ENCODE results near the gene TNRC6C.
A peak's percentile ranks its signal among the peaks of the same experiment; 100 is the strongest.
"Not testable (repeated sequence)": the region's sequence is repeated elsewhere in the genome, so short reads cannot be mapped to it uniquely, and the experiment has no call there.

TNRC6C gene

DNA sequence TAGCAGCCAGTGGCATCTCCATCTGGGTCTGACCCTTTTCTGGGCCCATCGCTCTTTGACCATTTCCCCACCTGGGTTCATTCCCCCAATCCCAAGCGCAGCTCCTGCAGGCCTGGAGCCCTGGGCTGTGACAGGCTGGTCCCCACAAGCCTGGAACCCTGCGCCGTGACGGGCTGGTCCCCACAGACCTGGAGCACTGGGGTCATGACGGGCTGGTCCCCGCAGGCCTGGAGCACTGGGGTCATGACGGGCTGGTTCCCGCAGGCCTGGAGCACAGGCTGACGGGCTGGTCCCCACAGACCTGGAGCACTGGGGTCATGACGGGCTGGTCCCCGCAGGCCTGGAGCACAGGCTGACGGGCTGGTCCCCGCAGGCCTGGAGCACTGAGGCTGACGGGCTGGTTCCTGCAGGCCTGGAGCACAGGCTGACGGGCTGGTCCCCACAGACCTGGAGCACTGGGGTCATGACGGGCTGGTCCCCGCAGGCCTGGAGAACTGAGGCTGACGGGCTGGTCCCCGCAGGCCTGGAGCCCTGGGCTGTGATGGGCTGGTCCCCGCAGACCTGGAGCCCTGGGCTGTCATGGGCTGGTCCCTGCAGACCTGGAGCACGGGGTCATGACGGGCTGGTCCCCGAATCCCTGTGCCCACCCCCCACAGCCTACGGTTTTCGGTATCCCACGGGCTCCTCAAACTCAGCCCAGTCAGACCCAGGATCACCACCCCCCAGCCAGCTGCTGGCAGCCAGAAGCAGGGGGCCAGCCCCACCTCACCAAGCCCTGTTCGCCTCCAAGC is 153.4 kb downstream of the TNRC6C start:
- DNase-seq (ENCODE audit: low read depth in 2 of 2): no peak

DNA sequence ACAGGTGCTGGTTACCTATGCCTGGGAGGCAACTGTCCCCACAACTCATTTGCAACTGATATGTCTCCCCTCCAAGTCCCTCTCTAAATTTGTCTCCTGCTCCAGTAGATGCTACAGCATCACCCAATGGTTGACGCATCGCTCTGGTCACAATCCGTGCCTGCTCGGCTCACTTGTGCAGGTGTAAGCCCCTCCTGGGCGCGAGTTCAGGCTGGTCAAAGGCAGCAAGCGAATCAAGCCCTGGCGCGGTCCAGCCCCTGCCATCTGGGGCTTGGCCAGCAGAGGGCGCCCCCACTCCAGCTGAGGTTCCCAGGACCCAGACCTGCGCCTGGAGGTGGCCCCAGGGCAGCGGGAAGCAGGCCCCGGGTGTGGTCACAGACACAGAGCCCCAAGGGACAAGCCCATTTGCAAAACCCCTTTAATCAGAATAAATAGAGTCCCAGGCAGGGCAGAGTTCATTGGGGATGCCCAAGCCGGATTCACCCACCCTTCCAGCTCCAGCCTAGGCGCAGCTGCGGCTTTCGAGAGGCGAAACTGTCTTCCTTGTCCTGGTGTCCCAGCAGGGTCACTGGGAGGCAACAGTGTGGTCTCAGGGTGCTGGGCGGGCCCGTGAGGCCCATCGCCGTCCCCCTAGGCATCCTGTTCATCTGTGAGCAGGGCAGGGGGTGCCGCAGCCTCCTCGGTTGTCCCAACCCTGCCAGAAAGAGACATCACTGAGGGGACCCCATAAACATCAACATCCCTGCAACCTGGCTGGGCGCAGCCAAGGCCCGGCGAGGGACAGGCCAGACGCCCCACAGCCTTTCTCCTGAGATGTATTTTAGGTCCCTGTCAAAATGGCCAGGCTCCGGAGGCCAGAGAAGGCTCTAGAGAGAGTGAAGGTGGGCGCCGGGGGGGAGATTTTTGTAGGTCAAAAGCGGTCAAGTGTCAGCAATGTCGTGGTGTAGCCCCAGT is 154.3 kb downstream of the TNRC6C start:
- peak; percentile 69 to 81 for DNase-seq (ENCODE audit: low read depth in 2 of 2)

DNA sequence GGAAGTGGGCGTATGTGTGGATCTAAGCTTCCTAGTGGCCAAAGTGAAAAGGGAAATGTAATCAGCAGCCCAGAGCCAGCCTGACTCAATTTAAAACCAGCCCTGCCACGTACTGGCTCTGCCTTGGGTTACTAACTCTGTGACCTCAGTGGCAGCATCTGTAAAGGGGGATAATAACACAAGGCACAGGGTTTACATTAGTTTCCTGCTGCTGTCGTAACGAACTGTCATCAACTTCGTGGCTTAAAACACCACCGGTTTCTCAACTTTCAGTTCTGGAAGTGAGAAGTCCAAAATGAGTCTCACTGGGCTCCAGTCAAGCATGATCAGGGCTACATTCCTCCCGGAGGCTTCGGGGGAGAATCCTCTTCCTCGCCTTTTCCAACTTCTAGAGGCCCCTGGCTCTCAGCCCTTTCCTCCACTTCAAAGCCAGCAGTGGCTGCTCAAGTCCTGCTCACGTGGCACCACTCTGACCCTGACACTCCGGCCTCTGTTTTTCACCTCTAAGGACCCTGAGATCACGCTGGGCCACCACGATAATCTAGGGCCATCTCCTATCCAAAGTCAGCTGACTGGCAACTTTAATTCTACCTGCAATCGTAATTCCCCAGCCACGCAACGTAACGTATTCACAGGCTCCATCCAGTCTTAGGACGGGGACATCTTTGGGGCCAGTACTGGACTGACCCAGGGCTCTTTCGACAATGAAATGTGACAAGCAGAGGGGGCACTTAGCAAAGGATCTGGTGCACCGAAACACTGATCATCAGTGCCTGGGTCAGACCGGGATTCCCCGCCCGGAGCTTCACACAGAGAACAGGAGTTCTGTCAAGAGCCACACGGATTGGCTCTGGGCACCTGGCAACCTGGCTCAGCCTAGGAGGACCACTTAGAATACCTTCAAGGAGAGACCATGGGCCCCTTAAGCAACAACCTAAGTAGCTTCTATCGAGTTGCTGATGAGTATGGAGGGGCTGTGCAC is 155.6 kb downstream of the TNRC6C start:
- DNase-seq (ENCODE audit: low read depth in 2 of 2): no peak

DNA sequence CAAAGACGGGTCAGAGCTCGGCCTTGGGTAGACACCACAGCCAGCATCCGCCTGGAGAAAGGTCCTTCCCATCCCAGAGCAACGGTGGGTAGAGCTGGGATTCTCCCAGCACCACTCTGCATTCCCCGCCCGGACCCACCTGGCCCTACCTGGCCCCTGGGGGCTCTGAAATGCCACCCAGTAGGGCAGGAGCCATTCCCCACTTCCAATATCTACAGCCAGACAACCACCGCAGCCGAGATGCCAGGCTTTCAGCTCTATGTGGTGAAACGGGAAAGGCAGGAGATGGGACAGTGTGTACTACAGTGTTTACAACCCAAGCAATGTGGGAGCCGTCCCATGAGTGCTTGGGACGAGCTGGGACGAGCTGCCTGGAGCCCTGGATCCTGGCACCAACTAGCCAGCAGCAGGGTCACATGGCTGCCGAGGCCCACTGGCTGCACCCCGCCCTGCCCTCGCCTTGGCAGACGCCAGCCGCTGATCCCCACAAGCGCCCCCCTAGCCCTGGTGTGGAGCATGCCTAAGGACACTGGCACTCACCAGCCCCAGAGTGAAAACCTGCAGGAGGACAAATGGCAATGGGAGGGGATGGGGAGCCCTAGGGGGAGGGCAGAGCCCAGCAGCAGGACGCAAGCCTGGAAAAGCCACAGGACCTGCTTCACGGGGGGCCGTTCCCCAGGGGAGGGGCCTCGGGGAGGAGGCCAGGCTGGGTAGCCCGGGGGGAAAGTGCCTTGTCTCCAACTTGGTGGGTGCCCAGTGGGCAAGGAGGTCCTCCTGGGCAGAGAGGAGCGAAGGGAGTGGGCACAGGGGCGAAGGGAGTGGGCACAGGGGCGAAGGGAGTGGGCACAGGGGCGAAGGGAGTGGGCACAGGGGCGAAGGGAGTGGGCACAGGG is 156.6 kb downstream of the TNRC6C start:
- DNase-seq (ENCODE audit: low read depth in 2 of 2): no peak

DNA sequence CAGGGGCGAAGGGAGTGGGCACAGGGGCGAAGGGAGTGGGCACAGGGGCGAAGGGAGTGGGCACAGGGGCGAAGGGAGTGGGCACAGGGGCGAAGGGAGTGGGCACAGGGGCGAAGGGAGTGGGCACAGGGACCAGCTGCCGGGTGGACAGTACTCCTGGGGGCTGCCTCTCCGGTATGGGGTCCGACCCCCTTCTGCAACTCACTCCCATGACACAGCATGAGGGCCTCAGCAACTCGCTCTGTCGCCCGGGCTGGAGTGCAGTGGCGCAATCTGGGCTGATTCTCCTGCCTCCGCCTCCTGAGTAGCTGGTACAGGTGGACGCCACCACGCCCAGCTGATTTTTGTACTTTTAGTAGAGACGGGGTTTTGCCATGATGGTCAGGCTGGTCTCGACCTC is 157.3 kb downstream of the TNRC6C start:
- not testable (repeated sequence) for DNase-seq (ENCODE audit: low read depth in 2 of 2)

DNA sequence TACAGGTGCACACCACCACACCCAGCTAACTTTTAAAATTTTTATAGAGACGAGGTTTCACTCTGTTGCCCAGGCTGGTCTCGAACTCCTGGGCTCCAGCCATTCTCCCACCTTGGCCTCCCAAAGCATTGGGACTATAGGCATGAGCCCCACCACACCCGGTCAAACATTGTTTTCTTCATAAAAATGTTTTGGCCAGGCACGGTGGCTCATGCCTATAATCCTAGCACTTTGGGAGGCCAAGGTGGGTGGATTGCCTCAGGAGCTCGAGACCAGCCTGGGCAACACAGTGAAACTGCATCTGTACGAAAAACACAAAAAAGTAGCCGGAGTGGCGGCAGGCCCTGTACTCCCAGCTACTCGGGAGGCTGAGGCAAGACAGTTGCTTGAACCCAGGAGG is 157.9 kb downstream of the TNRC6C start:
- DNase-seq (ENCODE audit: low read depth in 2 of 2): no peak

DNA sequence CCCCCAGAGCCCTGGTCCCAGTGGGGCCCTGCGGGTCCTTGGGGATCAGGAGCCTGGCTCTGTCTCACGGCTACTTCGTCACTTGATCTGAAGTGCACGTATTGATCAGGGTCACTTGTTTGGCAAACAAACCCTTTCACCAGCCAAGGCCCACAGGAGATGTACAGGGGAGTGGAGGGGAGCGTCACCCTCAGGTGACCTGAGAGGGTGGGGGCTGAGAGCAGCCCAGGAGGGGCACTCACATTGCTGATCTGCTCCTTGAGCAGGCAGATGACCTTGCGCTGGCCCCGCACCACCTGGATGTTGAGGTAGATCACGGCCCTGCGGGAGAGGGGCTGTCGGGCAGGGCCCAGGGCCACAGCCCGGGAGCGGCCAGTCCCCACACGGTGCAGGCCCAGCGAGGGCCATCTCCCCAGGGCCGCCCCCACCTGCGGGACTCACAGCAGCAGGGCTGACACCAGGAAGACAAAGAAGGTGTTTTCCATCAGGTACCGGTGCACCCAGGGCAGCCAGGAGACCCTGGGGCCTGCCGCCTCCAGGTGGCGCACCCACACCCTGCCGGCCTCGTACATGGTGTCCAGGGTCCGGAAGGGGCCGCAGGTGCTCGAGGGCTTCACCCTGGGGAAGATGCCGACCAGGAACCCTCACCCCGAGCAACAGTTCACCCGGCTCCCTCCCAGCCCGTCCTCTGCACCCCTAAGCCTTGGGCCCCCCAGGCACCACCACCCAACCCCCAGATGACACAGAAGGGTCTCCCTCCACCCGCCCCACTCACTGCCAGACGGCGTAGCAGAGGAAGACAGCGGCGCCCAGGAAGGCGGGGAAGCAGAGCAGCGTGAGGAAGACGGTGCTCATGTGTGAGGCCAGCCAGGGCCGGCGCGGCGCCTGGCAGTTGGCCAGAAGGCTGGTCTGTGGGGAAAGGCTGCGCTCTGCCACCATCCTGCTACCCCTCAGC is 158.8 kb downstream of the TNRC6C start:
- no peak for DNase-seq (ENCODE audit: low read depth in 2 of 2)

DNA sequence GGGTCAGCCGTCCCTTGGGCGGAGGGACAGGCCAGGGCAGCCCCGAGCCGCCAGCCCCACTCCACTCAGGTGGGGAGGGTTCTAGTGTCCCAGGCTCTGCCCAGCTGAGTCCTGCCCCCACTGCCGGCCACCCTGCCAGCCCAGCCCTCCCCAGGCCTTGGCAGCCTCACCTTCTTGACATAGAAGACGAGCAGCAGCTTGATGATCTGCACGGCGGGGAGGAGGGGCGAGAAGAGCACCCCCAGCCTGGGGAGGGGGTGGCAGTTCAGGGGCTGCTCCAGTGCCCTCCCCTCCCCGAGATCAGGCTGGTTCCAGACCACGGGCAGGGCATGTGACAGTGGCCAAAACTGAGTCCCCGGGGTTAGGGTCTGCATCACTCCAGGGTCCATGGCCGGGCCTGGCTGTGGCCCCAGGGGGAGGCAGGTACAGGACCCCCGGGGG is 160.3 kb downstream of the TNRC6C start:
- DNase-seq (ENCODE audit: low read depth in 2 of 2): no peak

DNA sequence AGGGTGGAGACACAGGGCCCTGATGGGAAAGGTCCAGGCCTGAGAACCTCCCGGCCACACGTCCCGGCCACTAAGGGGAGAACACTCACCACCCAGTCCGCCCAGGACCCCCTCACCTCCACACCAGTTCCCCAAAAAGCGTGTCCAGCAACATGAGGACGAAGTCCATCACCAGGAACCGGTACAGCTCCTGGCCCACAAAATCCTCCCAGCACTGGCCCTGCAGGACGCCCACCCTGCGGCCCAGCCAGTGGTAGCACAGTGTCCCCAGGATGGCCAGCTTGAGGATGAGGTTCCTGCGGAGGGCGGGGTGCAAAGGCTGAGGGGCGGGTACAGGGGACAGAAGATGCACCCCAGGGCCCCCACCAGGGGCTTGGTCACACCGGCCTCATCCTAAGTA is 162.0 kb downstream of the TNRC6C start:
- no peak for DNase-seq (ENCODE audit: low read depth in 2 of 2)

DNA sequence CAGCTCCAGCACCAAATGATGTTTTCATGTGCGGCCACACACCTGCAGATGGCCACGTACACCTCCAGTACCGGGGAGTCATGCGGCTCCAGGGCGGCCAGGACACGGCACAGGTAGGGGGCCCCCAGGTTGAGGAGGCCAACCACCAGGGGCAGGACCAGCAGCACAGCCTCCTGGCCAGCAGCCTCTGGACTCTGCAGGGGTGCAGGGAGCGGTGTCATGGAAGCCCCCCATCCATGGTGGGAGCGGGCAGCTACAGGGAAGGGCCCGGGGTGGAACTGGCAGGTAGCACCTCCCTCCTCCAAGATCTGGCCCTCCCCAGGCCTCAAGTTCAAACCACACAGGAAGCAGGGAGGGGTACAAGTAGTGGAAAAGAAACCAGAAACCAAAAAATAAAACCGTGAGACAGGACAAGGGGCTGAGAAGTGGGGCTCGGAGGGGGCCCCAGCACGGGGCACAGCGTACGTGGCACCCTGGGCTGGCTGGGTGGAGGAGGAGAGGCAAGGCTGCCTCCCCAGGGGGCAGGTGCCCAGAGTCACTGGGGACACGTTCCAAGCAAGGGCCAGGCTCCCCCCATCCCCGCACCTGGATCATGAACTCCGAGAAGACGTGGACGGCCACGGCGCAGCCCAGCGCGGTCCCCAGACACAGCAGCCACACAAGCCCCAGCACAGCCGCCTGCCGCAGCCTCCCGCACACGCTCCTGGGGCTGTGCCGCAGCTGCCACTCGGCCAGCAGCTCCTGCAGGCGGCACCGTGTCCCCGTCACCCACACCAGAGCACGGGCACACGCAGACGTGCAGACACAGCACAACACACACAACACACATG is 162.7 kb downstream of the TNRC6C start:
- no peak for DNase-seq (ENCODE audit: low read depth in 2 of 2)

DNA sequence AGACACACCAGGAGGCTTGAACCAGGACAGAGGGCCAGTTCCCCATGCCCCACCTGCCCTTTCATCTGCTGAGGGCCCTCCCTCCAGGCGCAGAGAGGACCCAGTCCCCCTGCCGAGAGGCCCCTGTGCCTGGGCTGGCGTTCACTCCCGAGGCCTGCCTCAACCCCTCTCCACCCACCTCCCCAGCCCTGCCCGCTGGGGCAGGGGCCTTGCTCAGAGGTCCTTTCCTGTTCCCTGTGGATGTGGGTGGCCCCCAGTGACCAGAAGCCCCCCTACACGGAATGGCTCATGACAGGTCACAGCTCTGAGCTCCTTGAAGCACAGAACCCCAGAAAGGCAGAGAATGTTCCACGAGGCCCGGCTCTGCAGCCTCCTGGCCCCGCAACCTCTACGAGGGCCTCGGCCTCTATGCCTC is 163.3 kb downstream of the TNRC6C start:
- no peak for DNase-seq (ENCODE audit: low read depth in 2 of 2)

DNA sequence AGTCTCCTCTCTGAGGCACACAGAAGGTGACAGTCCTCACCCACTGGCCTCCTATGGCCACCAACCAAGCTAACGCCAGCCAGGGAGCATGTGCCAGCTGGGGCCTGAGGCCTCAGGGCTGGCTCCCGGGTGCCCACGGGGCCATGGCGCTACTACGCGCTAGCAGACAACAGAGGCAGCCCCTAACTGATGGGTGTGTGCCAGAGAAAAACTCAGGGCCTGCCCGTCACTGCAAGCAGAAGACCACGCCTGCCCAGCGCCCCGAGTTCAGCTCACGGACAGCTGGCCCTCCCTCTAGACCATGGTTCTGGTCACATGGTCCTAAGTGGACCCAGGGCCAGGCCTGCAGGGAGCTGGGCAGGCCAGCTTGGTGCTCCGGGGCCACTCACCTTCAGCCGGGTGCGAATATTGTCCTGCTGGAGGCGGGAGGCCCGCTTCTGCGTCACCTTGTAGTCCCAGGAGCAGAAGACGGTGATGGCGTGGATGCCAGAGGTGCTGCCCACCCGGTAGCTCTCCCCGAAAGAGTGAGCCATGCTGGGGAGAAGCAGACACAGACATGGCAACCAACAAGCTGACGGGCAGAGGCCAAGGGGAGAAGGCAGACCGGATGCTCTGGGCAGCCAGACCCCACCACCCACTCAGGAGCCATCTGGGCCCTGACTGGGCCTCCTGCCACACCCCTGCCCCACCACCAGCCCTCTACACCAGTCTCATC is 163.9 kb downstream of the TNRC6C start:
- DNase-seq (ENCODE audit: low read depth in 2 of 2): no peak

DNA sequence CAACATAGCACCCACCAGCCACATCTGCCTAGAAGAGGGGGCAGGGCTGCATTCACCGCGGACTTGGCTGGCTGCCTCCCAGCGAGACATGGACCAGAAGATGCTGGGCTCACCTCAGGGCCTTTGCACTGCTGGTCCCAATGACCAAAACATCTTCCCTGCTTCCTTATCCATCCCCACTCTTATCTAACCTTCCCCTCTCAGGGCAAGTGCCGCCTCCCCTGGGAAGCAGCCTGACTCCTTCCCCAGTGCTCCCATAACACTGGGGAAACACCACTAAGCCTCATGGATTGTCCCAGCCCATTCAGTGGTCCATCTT is 164.4 kb downstream of the TNRC6C start:
- no peak for DNase-seq (ENCODE audit: low read depth in 2 of 2)

DNA sequence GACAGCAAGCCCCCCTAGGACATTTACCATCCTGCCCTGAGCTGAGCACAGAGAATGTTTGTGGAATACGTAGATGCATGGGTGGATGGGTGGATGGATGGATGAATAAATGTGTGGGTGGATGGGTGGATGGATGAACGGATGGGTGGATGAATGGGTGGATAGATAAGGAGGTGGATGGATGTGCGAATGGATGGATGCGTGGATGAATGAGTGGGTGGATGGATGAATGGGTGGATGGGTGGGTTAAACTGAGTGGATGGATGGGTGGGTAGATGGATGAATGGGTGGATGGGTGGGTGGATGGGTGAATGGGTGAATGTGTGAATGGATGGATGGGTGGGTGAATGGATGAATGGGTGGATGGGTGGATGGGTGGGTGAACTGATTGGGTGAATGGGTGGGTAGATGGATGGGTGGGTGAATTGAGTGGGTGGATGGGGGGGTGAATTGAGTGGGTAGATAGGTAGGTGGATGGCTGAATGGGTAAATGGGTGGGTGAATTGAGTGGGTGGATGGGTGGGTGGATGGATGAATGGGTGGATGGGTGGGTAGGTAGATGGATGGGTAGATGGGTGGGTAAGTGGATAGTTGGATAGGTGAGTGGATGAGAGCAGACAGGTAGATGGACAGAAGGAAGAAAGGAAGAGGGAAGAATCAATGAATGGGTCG is 164.9 kb downstream of the TNRC6C start:
- DNase-seq (ENCODE audit: low read depth in 2 of 2): no peak

DNA sequence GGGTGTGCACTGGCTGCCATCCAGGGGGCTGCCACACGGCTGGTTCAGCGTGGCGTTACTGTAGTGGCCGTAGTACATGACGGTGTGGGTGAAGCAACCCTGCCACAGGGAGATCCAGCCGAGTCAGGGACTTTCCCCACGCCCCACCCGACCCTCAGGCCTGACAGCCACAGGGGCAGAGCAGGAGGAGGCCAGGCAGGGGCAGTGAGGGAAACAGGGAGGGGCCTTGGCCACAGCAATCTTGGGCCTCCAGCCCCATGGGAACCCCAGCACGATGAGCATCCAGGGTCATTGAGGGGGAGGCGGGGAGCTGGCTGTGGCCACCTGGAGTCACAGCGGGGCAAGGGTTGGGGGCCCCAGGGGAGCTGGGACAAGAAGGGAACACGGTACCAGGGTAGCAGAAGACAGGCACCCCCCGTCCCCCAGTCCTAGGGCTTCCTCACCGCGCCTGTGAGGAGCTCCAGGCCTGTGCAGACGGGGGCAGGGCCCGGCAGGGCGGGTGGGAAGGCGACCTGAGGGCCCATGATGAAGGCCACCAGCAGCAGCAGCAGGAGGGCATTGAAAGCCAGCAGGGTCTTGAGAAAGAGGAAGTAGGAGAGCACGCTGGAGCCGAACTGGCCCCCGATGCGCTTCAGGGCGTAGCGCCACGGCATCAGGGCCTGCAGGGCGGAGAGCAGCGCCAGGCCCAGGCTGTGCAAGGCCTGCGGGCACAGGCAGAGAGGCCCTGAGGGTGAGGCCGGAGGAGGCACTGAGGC is 165.8 kb downstream of the TNRC6C start:
- DNase-seq (ENCODE audit: low read depth in 2 of 2): no peak

DNA sequence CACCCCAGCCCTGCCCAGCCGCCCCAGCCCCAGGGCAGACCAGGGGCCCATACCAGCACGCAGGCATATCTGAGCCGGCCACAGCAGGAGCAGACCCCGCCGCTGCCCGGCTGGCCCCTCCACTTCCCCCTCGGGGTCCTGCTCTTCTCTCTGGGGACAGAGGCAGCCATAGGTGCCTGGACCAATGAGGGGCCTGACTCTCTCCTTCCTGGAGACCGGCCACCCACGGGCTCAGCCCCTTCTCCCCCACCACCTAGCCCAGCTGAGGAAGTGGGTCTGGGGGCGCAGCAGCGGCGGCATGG is 166.3 kb downstream of the TNRC6C start:
- DNase-seq (ENCODE audit: low read depth in 2 of 2): no peak

Measured in activated CD4-positive, alpha-beta T cell treated with anti-CD3 and anti-CD28 coated beads for 24 hours (primary cell).